ENCODE results near the gene ELL3.

Gene ELL3

GRCh38 chr15:43771816-43772215, 5.0 kb downstream of the ELL3 start:
- Histone ChIP-seq H3K4me1 (ENCODE audit: control insufficient read depth in 2 of 2, insufficient read depth in 1 of 2, low read depth in 1 of 2, low read length in 2 of 2) (peaks cover 0 to 6% of the 10 kb centered on the region in 2 donors), H3K36me3 (replicated peaks in 1 of 2; ENCODE audit: control insufficient read depth in 2 of 2, insufficient read depth in 2 of 2, low read length in 2 of 2) (peaks cover 22 to 86% of the 10 kb centered on the region in 2 donors), H3K14ac (ENCODE audit: low read length) (no peak overlapping the region), H3K79me1 (ENCODE audit: low read depth, low read length) (no peaks in the 10 kb centered on the region), H3K4me2 (ENCODE audit: insufficient read depth, low read length, poor library complexity, severe bottlenecking) (no peak overlapping the region), H4K8ac (ENCODE audit: low read depth, low read length) (no peak overlapping the region), H3K23ac (ENCODE audit: low read depth, low read length, poor library complexity) (no peak overlapping the region), H3K27me3 (ENCODE audit: control insufficient read depth in 3 of 3, insufficient read depth in 3 of 3, low read depth in 1 of 3, low read length in 3 of 3) (peaks cover 0 to 10% (median 2%) of the 10 kb centered on the region in 3 experiments), H3K27ac (replicated peaks; ENCODE audit: low read length) (no peak overlapping the region), H3K4ac (ENCODE audit: low read length) (no peak overlapping the region), H3K9ac (ENCODE audit: low read depth, low read length, poor library complexity) (no peak overlapping the region), H2BK5ac (ENCODE audit: low read length) (no peak overlapping the region), H3K4me3 (ENCODE audit: low read length in 2 of 2) (no peak overlapping the region), H3K9me3 (replicated peaks in 1 of 2; ENCODE audit: control insufficient read depth in 2 of 2, insufficient read depth in 1 of 2, low read depth in 1 of 2, low read length in 2 of 2) (no peaks in the 10 kb centered on the region), H2AFZ (ENCODE audit: low read length) (no peak overlapping the region), H3K18ac (ENCODE audit: low read length) (no peak overlapping the region), H2BK15ac (ENCODE audit: low read length) (no peak overlapping the region), H2BK120ac (ENCODE audit: low read depth, low read length) (no peak overlapping the region), H2BK12ac (ENCODE audit: low read length) (no peak overlapping the region), H4K91ac (ENCODE audit: low read depth, low read length, poor library complexity) (no peak overlapping the region), H2AK5ac (ENCODE audit: low read depth, low read length) (no peak overlapping the region)
- no CpG with 5 or more reads among the region's 2 CpGs for WGBS, 2 donors (ENCODE audit: extremely low coverage in 2 of 2, insufficient read length in 2 of 2, insufficient replicate concordance in 1 of 2)
- DNase-seq (ENCODE audit: low spot score): no peak

GRCh38 chr15:43769584-43770228, 7.1 kb downstream of the ELL3 start:
- Histone ChIP-seq H2BK120ac (ENCODE audit: low read depth, low read length) (no peak overlapping the region), H3K9me3 (replicated peaks in 1 of 2; ENCODE audit: control insufficient read depth in 2 of 2, insufficient read depth in 1 of 2, low read depth in 1 of 2, low read length in 2 of 2) (no peaks in the 10 kb centered on the region), H3K27me3 (ENCODE audit: control insufficient read depth in 3 of 3, insufficient read depth in 3 of 3, low read depth in 1 of 3, low read length in 3 of 3) (no peaks in the 10 kb centered on the region), H3K23ac (ENCODE audit: low read depth, low read length, poor library complexity) (no peak overlapping the region), H2BK15ac (ENCODE audit: low read length) (no peak overlapping the region), H2BK5ac (ENCODE audit: low read length) (no peak overlapping the region), H3K4ac (ENCODE audit: low read length) (no peak overlapping the region), H3K4me2 (ENCODE audit: insufficient read depth, low read length, poor library complexity, severe bottlenecking) (no peak overlapping the region), H3K36me3 (replicated peaks in 1 of 2; ENCODE audit: control insufficient read depth in 2 of 2, insufficient read depth in 2 of 2, low read length in 2 of 2) (peaks cover 30 to 96% of the 10 kb centered on the region in 2 donors), H2BK12ac (ENCODE audit: low read length) (no peak overlapping the region), H4K8ac (ENCODE audit: low read depth, low read length) (no peak overlapping the region), H2AK5ac (ENCODE audit: low read depth, low read length) (no peak overlapping the region), H2AFZ (ENCODE audit: low read length) (no peak overlapping the region), H3K4me1 (ENCODE audit: control insufficient read depth in 2 of 2, insufficient read depth in 1 of 2, low read depth in 1 of 2, low read length in 2 of 2) (no peaks in the 10 kb centered on the region), H4K91ac (ENCODE audit: low read depth, low read length, poor library complexity) (no peak overlapping the region), H3K79me1 (ENCODE audit: low read depth, low read length) (no peaks in the 10 kb centered on the region), H3K14ac (ENCODE audit: low read length) (no peak overlapping the region), H3K27ac (replicated peaks; ENCODE audit: low read length) (no peak overlapping the region), H3K4me3 (ENCODE audit: low read length in 2 of 2) (no peak overlapping the region), H3K18ac (ENCODE audit: low read length) (no peak overlapping the region), H3K9ac (ENCODE audit: low read depth, low read length, poor library complexity) (no peak overlapping the region)
- no peak for DNase-seq (ENCODE audit: low spot score)
- no CpG with 5 or more reads among the region's 5 CpGs for WGBS, 2 donors (ENCODE audit: extremely low coverage in 2 of 2, insufficient read length in 2 of 2, insufficient replicate concordance in 1 of 2)

DNA sequence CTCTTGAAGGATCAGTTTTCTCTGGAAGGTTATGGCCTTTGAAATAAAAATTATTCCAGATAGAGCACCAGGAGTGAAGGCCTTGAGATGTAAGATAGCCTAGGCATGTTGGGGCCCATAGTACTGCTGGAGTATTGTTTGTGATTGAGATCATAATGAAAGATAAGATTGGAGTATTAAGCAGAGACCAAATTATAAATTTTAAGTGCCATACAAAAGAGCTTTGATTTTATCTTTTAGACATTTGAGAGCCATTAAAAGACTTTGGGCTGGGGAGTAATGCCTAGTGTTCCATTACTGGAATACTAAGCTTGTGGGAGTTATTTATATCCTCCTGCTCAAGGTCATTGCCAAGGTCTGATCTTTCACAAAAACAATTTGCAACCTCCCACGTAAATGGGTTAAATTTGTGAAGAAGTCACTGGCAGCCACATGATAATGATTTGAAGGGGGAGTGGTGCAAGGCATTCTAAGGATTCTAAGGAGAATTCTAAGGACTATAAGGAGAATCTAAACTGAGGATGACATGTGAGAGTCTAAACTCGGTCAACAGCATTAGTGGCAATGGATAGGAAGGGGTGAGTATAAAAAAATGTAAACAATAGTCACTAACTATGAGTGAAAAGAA, 12.8 kb downstream of the ELL3 start:
- Histone ChIP-seq H4K91ac (ENCODE audit: low read depth, low read length, poor library complexity) (no peak overlapping the region), H3K9ac (ENCODE audit: low read depth, low read length, poor library complexity) (no peak overlapping the region), H3K4me3 (ENCODE audit: low read length in 2 of 2) (no peak overlapping the region), H2BK15ac (ENCODE audit: low read length) (no peak overlapping the region), H3K23ac (ENCODE audit: low read depth, low read length, poor library complexity) (no peak overlapping the region), H2AK5ac (ENCODE audit: low read depth, low read length) (no peak overlapping the region), H3K27me3 (ENCODE audit: control insufficient read depth in 3 of 3, insufficient read depth in 3 of 3, low read depth in 1 of 3, low read length in 3 of 3) (no peaks in the 10 kb centered on the region), H3K27ac (replicated peaks; ENCODE audit: low read length) (no peak overlapping the region), H4K8ac (ENCODE audit: low read depth, low read length) (no peak overlapping the region), H3K4me1 (ENCODE audit: control insufficient read depth in 2 of 2, insufficient read depth in 1 of 2, low read depth in 1 of 2, low read length in 2 of 2) (no peaks in the 10 kb centered on the region), H3K14ac (ENCODE audit: low read length) (no peak overlapping the region), H3K79me1 (ENCODE audit: low read depth, low read length) (no peaks in the 10 kb centered on the region), H3K36me3 (replicated peaks in 1 of 2; ENCODE audit: control insufficient read depth in 2 of 2, insufficient read depth in 2 of 2, low read length in 2 of 2) (peaks cover 22 to 98% of the 10 kb centered on the region in 2 donors), H3K18ac (ENCODE audit: low read length) (no peak overlapping the region), H3K4ac (ENCODE audit: low read length) (no peak overlapping the region), H2BK120ac (ENCODE audit: low read depth, low read length) (no peak overlapping the region), H2AFZ (ENCODE audit: low read length) (no peak overlapping the region), H3K4me2 (ENCODE audit: insufficient read depth, low read length, poor library complexity, severe bottlenecking) (no peak overlapping the region), H2BK5ac (ENCODE audit: low read length) (no peak overlapping the region), H2BK12ac (ENCODE audit: low read length) (no peak overlapping the region), H3K9me3 (replicated peaks in 1 of 2; ENCODE audit: control insufficient read depth in 2 of 2, insufficient read depth in 1 of 2, low read depth in 1 of 2, low read length in 2 of 2) (no peaks in the 10 kb centered on the region)
- no peak for DNase-seq (ENCODE audit: low spot score)
- WGBS, 2 donors (ENCODE audit: extremely low coverage in 2 of 2, insufficient read length in 2 of 2, insufficient replicate concordance in 1 of 2): no CpG with 5 or more reads among the region's 2 CpGs

- Histone ChIP-seq H3K36me3 (replicated peaks in 1 of 2; ENCODE audit: control insufficient read depth in 2 of 2, insufficient read depth in 2 of 2, low read length in 2 of 2) (peaks cover 21 to 97% of the 10 kb centered on the region in 2 donors), H3K4me1 (ENCODE audit: control insufficient read depth in 2 of 2, insufficient read depth in 1 of 2, low read depth in 1 of 2, low read length in 2 of 2) (no peaks in the 10 kb centered on the region), H3K14ac (ENCODE audit: low read length) (no peak overlapping the region), H4K8ac (ENCODE audit: low read depth, low read length) (no peak overlapping the region), H3K9ac (ENCODE audit: low read depth, low read length, poor library complexity) (no peak overlapping the region), H3K27me3 (ENCODE audit: control insufficient read depth in 3 of 3, insufficient read depth in 3 of 3, low read depth in 1 of 3, low read length in 3 of 3) (no peaks in the 10 kb centered on the region), H2BK5ac (ENCODE audit: low read length) (no peak overlapping the region), H3K23ac (ENCODE audit: low read depth, low read length, poor library complexity) (no peak overlapping the region), H3K79me1 (ENCODE audit: low read depth, low read length) (no peaks in the 10 kb centered on the region), H3K18ac (ENCODE audit: low read length) (no peak overlapping the region), H3K4ac (ENCODE audit: low read length) (no peak overlapping the region), H2BK15ac (ENCODE audit: low read length) (no peak overlapping the region), H2BK12ac (ENCODE audit: low read length) (no peak overlapping the region), H4K91ac (ENCODE audit: low read depth, low read length, poor library complexity) (no peak overlapping the region), H2BK120ac (ENCODE audit: low read depth, low read length) (no peak overlapping the region), H3K4me2 (ENCODE audit: insufficient read depth, low read length, poor library complexity, severe bottlenecking) (no peak overlapping the region), H2AFZ (ENCODE audit: low read length) (no peak overlapping the region), H3K9me3 (replicated peaks in 1 of 2; ENCODE audit: control insufficient read depth in 2 of 2, insufficient read depth in 1 of 2, low read depth in 1 of 2, low read length in 2 of 2) (no peaks in the 10 kb centered on the region), H3K4me3 (ENCODE audit: low read length in 2 of 2) (no peak overlapping the region), H2AK5ac (ENCODE audit: low read depth, low read length) (no peak overlapping the region), H3K27ac (replicated peaks; ENCODE audit: low read length) (no peak overlapping the region)
- WGBS, 2 donors (ENCODE audit: extremely low coverage in 2 of 2, insufficient read length in 2 of 2, insufficient replicate concordance in 1 of 2): no CpG with 5 or more reads among the region's 6 CpGs
- no peak for DNase-seq (ENCODE audit: low spot score)
These were observed 13.9 kb downstream of the ELL3 start for GRCh38 chr15:43762824-43763223.

Measured in neuronal stem cell (in vitro differentiated cells).